Central memory CD8-positive, alpha-beta T cell (primary cell): Measurements from ENCODE around the gene CCDC170.
"Not testable (repeated sequence)": the region's sequence is repeated elsewhere in the genome, so short reads cannot be mapped to it uniquely, and the experiment has no call there.

Source experiments
- ATAC-seq: fragments of 150-1000 bp; cut with Tn5 transposase; replicated peaks from 2 replicates; pipeline ENCODE4 v1.10.0; 2022; ENCODE audit warnings: mild to moderate bottlenecking, moderate FRiP score, moderate number of reproducible peaks; ENCODE audit not compliant: poor library complexity, severe bottlenecking; ENCODE audit errors: extremely low read depth
- DNase-seq, 2 donors: peaks; one replicate each; pipeline ENCODE4 v3.0.0; 2021; ENCODE audit warnings: low spot score in 2 of 2
- H3K27ac Mint-ChIP-seq: one replicate; pipeline ENCODE4 v1.8.0; 2022; ENCODE audit warnings: low read depth, mild to moderate bottlenecking, moderate library complexity, mixed read lengths
- H3K27me3 Mint-ChIP-seq: one replicate; pipeline ENCODE4 v1.8.0; 2022; ENCODE audit warnings: mixed read lengths
- H3K36me3 Mint-ChIP-seq: one replicate; pipeline ENCODE4 v1.8.0; 2022; ENCODE audit warnings: mild to moderate bottlenecking, moderate library complexity, mixed read lengths; ENCODE audit not compliant: insufficient read depth
- H3K4me1 Mint-ChIP-seq: one replicate; pipeline ENCODE4 v1.8.0; 2022; ENCODE audit warnings: mixed read lengths
- H3K4me3 Mint-ChIP-seq: one replicate; pipeline ENCODE4 v1.8.0; 2022; ENCODE audit warnings: mild to moderate bottlenecking, moderate library complexity, mixed read lengths
- H3K9me3 Mint-ChIP-seq: one replicate; pipeline ENCODE4 v1.8.0; 2022; ENCODE audit warnings: mixed read lengths

Gene CCDC170

GRCh38 chr6:151536188-151536479 lies 42.3 kb downstream of the CCDC170 start:
- DNase-seq, result no peak

GRCh38 chr6:151537556-151537955 lies 43.7 kb downstream of the CCDC170 start:
- ATAC-seq (no peak), DNase-seq (no peak)
- peaks cover 17% of the 10 kb centered on the region for H3K27me3 Mint-ChIP-seq
- H3K9me3 Mint-ChIP-seq, result peaks cover 10% of the 10 kb centered on the region
- H3K36me3 Mint-ChIP-seq, result no peaks in the 10 kb centered on the region
- no peak overlapping the region for H3K27ac Mint-ChIP-seq
- no peak overlapping the region for H3K4me3 Mint-ChIP-seq
- H3K4me1 Mint-ChIP-seq, result no peaks in the 10 kb centered on the region

More at GRCh38 chr6:151536188-151536479, 42.3 kb downstream of the CCDC170 start:
- peaks cover 17% of the 10 kb centered on the region for H3K27me3 Mint-ChIP-seq
- H3K9me3 Mint-ChIP-seq, result peaks cover 10% of the 10 kb centered on the region
- H3K4me1 Mint-ChIP-seq, result no peaks in the 10 kb centered on the region
- ATAC-seq, result no peak
- no peak overlapping the region for H3K4me3 Mint-ChIP-seq
- H3K27ac Mint-ChIP-seq, result no peak overlapping the region
- no peaks in the 10 kb centered on the region for H3K36me3 Mint-ChIP-seq

GRCh38 chr6:151539506-151540268 lies 45.9 kb downstream of the CCDC170 start:
- peaks cover 10% of the 10 kb centered on the region for H3K9me3 Mint-ChIP-seq
- H3K4me3 Mint-ChIP-seq, result no peak overlapping the region
- peaks cover 25% of the 10 kb centered on the region for H3K27me3 Mint-ChIP-seq
- DNase-seq (no peak), ATAC-seq (no peak)
- H3K27ac Mint-ChIP-seq, result no peak overlapping the region
- no peaks in the 10 kb centered on the region for H3K36me3 Mint-ChIP-seq
- H3K4me1 Mint-ChIP-seq, result no peaks in the 10 kb centered on the region

GRCh38 chr6:151544453-151544852 lies 50.6 kb downstream of the CCDC170 start:
- Mint-ChIP-seq H3K27ac (no peak overlapping the region), H3K4me3 (no peak overlapping the region), H3K36me3 (peaks cover 2% of the 10 kb centered on the region), H3K27me3 (peaks cover 33% of the 10 kb centered on the region), H3K9me3 (peaks cover 6% of the 10 kb centered on the region), H3K4me1 (no peaks in the 10 kb centered on the region)
- DNase-seq, result no peak
- ATAC-seq, result no peak

GRCh38 chr6:151544884-151545283 lies 51.1 kb downstream of the CCDC170 start:
- H3K4me3 Mint-ChIP-seq, H3K27ac Mint-ChIP-seq, H3K4me1 Mint-ChIP-seq, H3K9me3 Mint-ChIP-seq, H3K36me3 Mint-ChIP-seq, ATAC-seq, DNase-seq: not testable (repeated sequence)
- peaks cover 33% of the 10 kb centered on the region for H3K27me3 Mint-ChIP-seq

- DNase-seq (no peak), ATAC-seq (no peak)
- H3K9me3 Mint-ChIP-seq, result no peaks in the 10 kb centered on the region
- H3K4me3 Mint-ChIP-seq, result no peak overlapping the region
- peaks cover 33% of the 10 kb centered on the region for H3K27me3 Mint-ChIP-seq
- no peaks in the 10 kb centered on the region for H3K4me1 Mint-ChIP-seq
- peaks cover 2% of the 10 kb centered on the region for H3K36me3 Mint-ChIP-seq
- no peak overlapping the region for H3K27ac Mint-ChIP-seq
Observed at GRCh38 chr6:151546941-151547659, 53.3 kb downstream of the CCDC170 start.

GRCh38 chr6:151548201-151548600 lies 54.4 kb downstream of the CCDC170 start:
- Mint-ChIP-seq H3K4me1 (no peaks in the 10 kb centered on the region), H3K9me3 (no peaks in the 10 kb centered on the region), H3K27ac (no peak overlapping the region), H3K4me3 (no peak overlapping the region), H3K36me3 (peaks cover 2% of the 10 kb centered on the region), H3K27me3 (peaks cover 33% of the 10 kb centered on the region)
- ATAC-seq, result no peak
- DNase-seq, result no peak

GRCh38 chr6:151549790-151550189 lies 56.0 kb downstream of the CCDC170 start:
- H3K27me3 Mint-ChIP-seq, result peaks cover 24% of the 10 kb centered on the region
- no peak for DNase-seq
- no peak overlapping the region for H3K27ac Mint-ChIP-seq
- H3K36me3 Mint-ChIP-seq, result peaks cover 2% of the 10 kb centered on the region
- no peak overlapping the region for H3K4me3 Mint-ChIP-seq
- ATAC-seq, result no peak
- no peaks in the 10 kb centered on the region for H3K9me3 Mint-ChIP-seq
- H3K4me1 Mint-ChIP-seq, result no peaks in the 10 kb centered on the region

GRCh38 chr6:151550618-151551017 lies 56.8 kb downstream of the CCDC170 start:
- Mint-ChIP-seq H3K36me3 (peaks cover 2% of the 10 kb centered on the region), H3K4me3 (no peak overlapping the region), H3K9me3 (no peaks in the 10 kb centered on the region), H3K27me3 (peaks cover 23% of the 10 kb centered on the region), H3K27ac (no peak overlapping the region), H3K4me1 (no peaks in the 10 kb centered on the region)
- ATAC-seq (no peak), DNase-seq (no peak)

- H3K9me3 Mint-ChIP-seq, result no peaks in the 10 kb centered on the region
- no peak overlapping the region for H3K4me3 Mint-ChIP-seq
- DNase-seq (no peak), ATAC-seq (no peak)
- no peaks in the 10 kb centered on the region for H3K4me1 Mint-ChIP-seq
- H3K27me3 Mint-ChIP-seq, result peaks cover 19% of the 10 kb centered on the region
- no peak overlapping the region for H3K27ac Mint-ChIP-seq
- H3K36me3 Mint-ChIP-seq, result peaks cover 2% of the 10 kb centered on the region
Observed at GRCh38 chr6:151551223-151551857, 57.5 kb downstream of the CCDC170 start.

GRCh38 chr6:151553416-151554165 lies 59.8 kb downstream of the CCDC170 start:
- Mint-ChIP-seq H3K36me3 (no peaks in the 10 kb centered on the region), H3K27me3 (peaks cover 1% of the 10 kb centered on the region), H3K4me3 (no peak overlapping the region), H3K27ac (no peak overlapping the region), H3K9me3 (peaks cover 5% of the 10 kb centered on the region), H3K4me1 (no peaks in the 10 kb centered on the region)
- no peak for ATAC-seq
- DNase-seq, result no peak

- Mint-ChIP-seq H3K4me3 (no peak overlapping the region), H3K4me1 (no peaks in the 10 kb centered on the region), H3K36me3 (no peaks in the 10 kb centered on the region), H3K9me3 (peaks cover 28% of the 10 kb centered on the region), H3K27me3 (peaks cover 43% of the 10 kb centered on the region), H3K27ac (no peak overlapping the region)
- ATAC-seq (no peak), DNase-seq (no peak)
Observed at GRCh38 chr6:151561238-151561637, 67.4 kb downstream of the CCDC170 start.
